GM21737 (cell line): ENCODE measurements around the gene SEC22C.
"Not testable (repeated sequence)": the region's sequence is repeated elsewhere in the genome, so short reads cannot be mapped to it uniquely, and the experiment has no call there.

Experiments
- ATAC-seq: cut with Tn5 transposase; IDR thresholded peaks from one replicate; pipeline ENCODE4 v1.9.1; 2021; ENCODE audit warnings: mild to moderate bottlenecking, moderate library complexity; ENCODE audit not compliant: unreplicated experiment

Gene SEC22C

DNA sequence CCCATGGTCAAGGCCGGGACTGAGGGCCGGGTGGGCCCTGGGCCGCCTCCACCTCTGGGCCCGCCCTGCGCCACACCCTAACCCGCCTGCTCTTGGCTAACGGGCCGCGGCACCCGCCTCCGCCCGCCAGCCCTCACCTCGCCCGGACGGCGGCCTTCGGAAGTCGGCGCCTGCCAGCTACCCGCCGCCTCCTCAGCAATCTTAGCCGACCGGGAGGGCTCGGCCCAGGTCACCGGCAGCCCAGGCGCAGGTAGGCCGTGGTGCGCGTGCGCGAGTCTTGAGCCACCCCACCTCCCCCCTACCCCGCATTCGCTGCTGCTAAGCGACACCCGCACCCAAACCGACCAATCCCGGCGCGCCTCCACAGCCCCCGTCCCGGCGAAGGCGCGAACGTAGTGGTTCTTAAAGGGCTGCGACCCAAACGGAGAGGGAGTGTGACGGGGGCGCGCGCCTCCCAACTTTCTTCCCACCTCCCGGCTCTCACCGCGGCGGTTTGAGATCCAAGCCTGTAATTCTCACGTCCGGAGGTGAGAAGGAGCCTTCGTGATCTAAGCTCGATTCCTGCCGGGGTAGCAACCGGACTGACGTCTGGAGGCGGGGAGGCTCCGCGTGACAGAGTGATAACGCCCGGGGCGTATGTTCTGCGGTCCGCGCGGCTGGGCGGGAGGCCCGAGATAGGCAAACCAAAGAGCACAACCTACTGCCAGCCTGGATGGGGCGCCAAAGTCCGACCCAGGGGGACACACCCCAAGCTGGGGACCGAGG, at the start of gene SEC22C:
TSS of gene SEC22C (minus strand) at position 259 of the 765 bp plus-strand sequence. CDS start 12,921 bp downstream, outside the sequence.
- peak; percentile 86 for ATAC-seq

- ATAC-seq = no peak
These were observed 31.7 kb upstream of the SEC22C start for GRCh38 chr3:42613462-42613861.

DNA sequence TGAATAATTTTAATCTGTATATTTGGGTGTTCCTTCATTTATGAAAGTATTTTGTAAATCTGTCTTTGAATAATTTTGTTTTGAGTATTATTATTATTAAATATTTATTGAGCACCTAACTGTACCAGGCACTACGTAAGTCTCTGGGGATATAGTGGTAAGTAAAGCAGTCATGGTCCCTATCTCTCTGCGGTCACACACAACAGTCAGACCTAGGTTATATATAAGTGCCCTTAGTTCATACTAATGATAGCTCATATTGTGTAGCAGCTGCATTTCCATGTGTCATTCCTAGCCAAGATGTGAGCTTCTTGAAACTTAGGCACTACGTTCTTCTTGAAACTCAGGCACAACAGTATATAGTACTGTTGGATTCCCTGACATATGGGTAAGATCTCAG, 31.2 kb upstream of the SEC22C start:
- ATAC-seq = peak; percentile 53

- ATAC-seq = no peak
These were observed 30.4 kb upstream of the SEC22C start for GRCh38 chr3:42612217-42612616.

GRCh38 chr3:42610976-42611375, 29.2 kb upstream of the SEC22C start:
- ATAC-seq = no peak

DNA sequence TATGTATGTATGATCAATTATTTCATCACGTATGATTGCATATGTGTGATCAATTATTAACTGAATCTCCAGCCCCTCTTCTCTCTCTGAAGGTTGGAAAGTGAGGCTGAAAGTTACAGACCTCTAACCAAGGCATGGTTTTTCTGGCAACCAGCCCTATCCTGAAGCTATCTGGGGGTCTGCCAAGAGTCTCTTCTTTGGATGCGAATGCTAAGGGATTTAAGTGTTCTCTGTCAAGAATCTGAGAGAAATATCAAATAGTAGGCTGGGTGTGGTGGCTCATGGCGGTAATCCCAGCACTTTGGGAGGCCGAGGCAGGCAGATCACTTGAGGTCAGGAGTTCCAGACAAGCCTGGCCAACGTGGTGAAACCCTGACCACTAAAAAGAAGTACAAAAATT, 26.8 kb upstream of the SEC22C start:
- ATAC-seq = no peak

GRCh38 chr3:42605546-42606173, 23.9 kb upstream of the SEC22C start:
- ATAC-seq = no peak

GRCh38 chr3:42602961-42603360, 21.2 kb upstream of the SEC22C start:
- ATAC-seq = no peak

GRCh38 chr3:42601896-42602581, 20.3 kb upstream of the SEC22C start:
- ATAC-seq = no peak

DNA sequence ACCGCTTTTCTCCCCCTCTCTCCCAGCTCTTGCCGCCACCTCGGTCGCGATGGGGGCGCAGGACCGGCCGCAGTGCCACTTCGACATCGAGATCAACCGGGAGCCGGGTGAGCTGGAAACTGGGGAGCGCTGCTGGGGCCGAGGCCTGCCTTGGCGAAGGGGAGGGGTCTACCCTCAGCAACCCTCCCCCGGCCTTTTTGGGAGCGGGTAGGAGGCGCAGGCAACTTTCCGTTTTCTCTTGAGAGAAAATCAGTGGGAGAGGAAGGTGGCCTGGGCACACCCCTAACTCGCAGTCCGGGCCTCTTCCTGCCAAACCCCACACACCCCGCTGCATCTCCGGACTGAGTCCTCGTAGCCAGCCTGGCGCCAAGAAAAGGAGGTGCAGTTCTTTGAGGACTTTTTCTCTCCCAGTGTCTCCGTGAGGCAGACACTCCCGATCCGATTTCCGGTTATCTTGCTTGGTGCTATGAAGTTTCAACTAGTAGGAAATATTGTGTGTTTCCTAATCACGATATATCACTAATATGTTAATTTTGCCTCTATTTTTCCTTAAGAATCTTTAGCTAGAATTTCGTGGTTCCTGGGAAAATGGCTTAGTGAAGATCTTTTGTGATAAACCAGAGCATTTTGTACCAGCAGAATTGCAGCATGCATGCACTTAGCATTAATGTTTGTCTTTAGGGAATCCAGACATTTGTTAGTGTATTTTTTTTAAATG, 19.4 kb upstream of the SEC22C start:
- peak; percentile 9 for ATAC-seq

GRCh38 chr3:42600111-42600957, 18.6 kb upstream of the SEC22C start, which contains the start of gene NKTR:
Gene NKTR (plus strand): TSS chr3:42600686. CDS start chr3:42601007, 321 bp downstream.
- peak; percentile 79 for ATAC-seq

GRCh38 chr3:42597098-42597497, 15.3 kb upstream of the SEC22C start:
- not testable (repeated sequence) for ATAC-seq

DNA sequence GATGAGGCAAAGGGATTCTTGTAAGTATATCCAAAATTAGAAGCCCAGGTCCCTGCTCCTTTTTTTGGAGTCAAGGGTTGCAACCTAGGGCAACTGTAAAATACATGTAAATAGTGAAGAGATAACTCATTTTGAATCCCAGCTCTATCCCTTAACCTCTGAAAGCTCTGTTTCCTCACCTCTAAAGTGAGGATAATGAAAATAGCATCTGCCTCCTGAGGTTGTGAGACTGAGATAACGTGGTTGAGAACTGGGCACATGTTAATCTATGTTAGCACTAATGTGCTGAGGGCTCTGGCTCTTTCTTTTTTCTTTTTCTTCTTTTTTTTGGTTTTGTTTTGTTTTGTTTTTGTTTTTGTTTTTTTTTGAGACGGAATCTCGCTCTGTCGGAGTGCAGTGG, 13.9 kb upstream of the SEC22C start:
- no peak for ATAC-seq

- no peak for ATAC-seq
These were observed 11.9 kb upstream of the SEC22C start for GRCh38 chr3:42593635-42594034.

- no peak for ATAC-seq
These were observed 10.0 kb upstream of the SEC22C start for GRCh38 chr3:42591811-42592210.

DNA sequence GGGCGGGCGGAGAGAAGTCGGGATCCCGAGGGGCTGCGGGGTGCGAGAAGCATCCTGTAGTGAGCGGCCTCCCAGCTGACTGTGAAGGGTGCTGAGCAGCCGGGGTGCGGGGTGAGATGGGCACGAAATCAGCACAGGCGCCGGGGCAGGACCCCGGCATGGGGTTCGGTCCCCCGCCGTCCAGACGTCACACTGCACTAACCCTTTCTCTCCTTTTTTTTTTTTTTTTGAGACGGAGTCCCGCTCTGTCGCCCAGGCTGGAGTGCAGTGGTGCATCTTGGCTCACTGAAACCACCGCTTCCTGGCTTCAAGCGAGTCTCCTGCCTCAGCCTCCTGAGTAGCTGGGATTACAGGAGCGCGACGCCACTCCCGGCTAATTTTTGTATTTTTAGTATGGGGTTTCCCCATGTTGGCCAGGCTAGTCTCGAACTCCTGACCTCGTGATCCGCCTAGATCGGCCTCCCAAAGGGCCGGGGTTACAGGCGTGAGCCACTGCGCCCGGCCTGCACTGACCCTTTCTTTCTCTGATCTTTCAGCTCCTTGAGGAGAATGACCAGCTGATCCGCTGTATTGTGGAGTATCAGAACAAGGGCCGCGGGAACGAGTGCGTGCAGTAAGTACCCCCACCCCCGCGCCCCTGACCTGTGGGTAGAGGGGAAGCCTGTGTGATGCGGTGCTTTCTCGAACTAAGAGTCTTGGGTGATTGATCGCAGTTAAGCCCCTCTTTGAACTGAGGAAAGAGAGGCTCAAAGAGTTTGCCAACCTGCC, 9.4 kb upstream of the SEC22C start:
- no peak for ATAC-seq

DNA sequence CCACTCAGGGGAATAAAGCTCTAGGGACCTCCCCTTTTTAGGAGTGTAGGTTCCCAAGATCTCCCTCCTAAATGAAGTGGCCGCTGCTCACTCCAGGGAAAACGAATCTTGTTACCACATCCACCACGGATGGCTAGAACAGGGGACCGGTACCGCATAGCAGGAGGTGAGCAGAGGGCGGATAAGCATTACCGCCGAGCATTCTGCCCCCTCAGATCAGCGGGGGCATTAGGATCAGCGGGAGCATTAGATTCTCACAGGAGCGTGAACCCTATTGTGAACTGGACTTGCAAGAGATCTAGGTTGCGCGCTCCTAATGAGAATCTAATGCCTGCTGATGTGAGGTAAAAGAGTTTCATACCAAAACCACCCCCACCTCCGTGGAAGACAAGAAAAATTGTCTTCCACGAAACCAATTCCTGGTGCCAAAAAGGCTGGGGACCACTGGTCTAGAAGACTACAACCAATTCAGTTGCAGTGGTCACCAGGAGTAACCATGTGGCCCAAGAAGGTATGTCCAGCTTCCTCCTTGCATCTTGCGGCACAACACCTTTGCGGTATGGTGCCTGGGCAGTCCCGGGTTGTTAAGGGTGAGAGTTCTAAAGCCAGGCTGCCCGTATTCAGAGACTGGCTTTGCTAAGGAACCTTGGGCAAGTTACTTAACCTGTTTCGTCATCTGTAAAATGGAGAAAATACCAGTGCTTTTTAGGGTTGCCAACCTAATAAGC, 7.8 kb upstream of the SEC22C start:
- no peak for ATAC-seq

DNA sequence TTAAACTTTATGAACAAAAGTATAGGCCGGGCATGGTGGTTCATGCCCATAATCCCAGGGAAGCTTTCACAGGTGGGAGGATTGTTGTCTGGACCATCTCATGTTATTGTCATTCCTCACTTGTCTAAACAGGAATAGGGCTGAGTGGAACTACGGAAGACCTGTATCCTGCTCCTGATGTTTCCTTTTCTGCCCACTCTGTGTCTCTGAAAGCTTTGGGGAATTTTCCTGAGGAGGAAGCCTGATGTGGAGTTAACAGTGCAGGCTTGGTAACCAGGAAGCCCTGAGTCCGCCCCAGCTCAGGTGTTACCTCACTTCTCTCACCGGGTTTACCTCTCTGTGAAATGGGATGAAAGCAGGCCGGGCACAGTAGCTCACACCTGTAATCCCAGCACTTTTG, 6.9 kb upstream of the SEC22C start:
- ATAC-seq = no peak
